ENCODE results near the gene TENM4. TPM values are rescaled to one million over a fixed set of nuclear protein-coding genes. Genes with fewer than 3 reads are reported as not detected.

TENM4 gene
- total RNA-seq, 1 experiment from 2014 or later = 25.0 TPM

DNA sequence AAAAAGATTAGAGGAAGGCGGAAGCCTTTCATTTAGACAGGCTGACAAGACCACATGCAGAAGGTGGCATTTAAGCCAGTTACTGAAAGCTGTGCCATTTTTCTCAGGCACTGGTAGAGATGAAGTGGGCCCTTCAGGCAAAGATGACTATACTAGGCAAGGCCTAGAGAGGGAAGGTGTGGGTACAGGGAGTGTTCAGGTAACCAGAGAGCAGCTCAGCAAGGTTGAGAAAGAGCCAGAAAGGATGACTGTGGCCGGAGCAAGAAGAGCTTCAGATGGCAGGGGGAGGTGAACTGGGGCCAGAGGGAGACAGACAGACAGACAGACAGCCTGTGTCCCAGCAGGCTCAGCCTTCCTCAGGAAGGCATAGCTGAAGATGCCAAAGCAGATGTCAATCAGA lies 778.0 kb downstream of the TENM4 start:
- Mint-ChIP-seq H3K4me1 (peaks cover 6% of the 10 kb centered on the region), H3K9me3 (no peaks in the 10 kb centered on the region), H3K4me3 (no peak overlapping the region), H3K27me3 (ENCODE audit: low read depth) (no peaks in the 10 kb centered on the region), H3K36me3 (no peaks in the 10 kb centered on the region), H3K27ac (no peak overlapping the region)
- ATAC-seq = no peak
- ChIA-PET CTCF (interaction anchor here (0.7 kb wide), 1 partner anchor 53 kb away, joined by 3 read pairs; no protein-coding TSS in a partner anchor), POLR2A (no interaction called here)
- TF ChIP-seq SP1 (CRISPR knock-in tag; conservative IDR thresholded peaks at IDR 0.05) = no peak
- DNase-seq (ENCODE audit: low spot score) = no peak

DNA sequence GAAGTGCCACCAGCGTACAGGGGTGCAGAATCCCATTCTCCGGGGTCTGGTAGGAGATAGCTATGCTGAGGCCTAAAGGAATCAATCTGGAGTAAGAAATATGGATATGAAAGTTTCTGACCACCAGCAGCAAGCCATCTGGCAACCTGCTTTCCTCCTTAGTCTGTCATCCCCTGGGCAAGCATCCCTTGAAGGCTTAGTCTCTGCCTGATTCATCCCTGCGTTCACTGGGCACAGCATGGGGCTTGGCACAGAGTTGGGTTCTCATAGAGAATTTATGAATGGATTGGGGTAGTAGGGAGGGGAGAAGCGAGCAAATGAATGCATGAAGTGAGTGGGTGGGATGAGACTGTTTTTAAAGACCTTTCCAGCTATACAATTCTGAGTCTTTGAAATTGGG lies 780.4 kb downstream of the TENM4 start:
- no peak for ATAC-seq
- H3K27ac Mint-ChIP-seq = no peak overlapping the region
- H3K4me3 Mint-ChIP-seq = no peak overlapping the region
- peaks cover 8% of the 10 kb centered on the region for H3K4me1 Mint-ChIP-seq
- no peaks in the 10 kb centered on the region for H3K27me3 Mint-ChIP-seq (ENCODE audit: low read depth)
- DNase-seq (ENCODE audit: low spot score) = no peak
- ChIA-PET POLR2A (no interaction called here), CTCF (interaction anchor here (1.4 to 4.3 kb wide), 3 partner anchors 14 to 55 kb away, joined by 5 to 27 read pairs (median 11); no protein-coding TSS in a partner anchor)
- no peaks in the 10 kb centered on the region for H3K36me3 Mint-ChIP-seq
- H3K9me3 Mint-ChIP-seq = 0 out of 2 replicates have a peak, but pooled peaks cover 3% of the 10 kb centered on the region
- TF ChIP-seq CBFB (CRISPR knock-in tag; IDR thresholded peaks at IDR 0.05; ENCODE audit: low read depth) (no peak), PRRX2 (CRISPR knock-in tag; IDR thresholded peaks at IDR 0.05) (no peak), ETV6 (CRISPR knock-in tag; IDR thresholded peaks at IDR 0.05) (no peak), SMAD4 (CRISPR knock-in tag; IDR thresholded peaks at IDR 0.05) (no peak), MYBL2 (CRISPR knock-in tag; IDR thresholded peaks at IDR 0.05) (no peak), TP53 (CRISPR knock-in tag; IDR thresholded peaks at IDR 0.05) (no peak), ZNF423 (CRISPR knock-in tag; IDR thresholded peaks at IDR 0.05) (no peak), FOXP1 (CRISPR knock-in tag; IDR thresholded peaks at IDR 0.05; ENCODE audit: borderline replicate concordance) (no peak)
- TF ChIP-seq, protein P1, sequence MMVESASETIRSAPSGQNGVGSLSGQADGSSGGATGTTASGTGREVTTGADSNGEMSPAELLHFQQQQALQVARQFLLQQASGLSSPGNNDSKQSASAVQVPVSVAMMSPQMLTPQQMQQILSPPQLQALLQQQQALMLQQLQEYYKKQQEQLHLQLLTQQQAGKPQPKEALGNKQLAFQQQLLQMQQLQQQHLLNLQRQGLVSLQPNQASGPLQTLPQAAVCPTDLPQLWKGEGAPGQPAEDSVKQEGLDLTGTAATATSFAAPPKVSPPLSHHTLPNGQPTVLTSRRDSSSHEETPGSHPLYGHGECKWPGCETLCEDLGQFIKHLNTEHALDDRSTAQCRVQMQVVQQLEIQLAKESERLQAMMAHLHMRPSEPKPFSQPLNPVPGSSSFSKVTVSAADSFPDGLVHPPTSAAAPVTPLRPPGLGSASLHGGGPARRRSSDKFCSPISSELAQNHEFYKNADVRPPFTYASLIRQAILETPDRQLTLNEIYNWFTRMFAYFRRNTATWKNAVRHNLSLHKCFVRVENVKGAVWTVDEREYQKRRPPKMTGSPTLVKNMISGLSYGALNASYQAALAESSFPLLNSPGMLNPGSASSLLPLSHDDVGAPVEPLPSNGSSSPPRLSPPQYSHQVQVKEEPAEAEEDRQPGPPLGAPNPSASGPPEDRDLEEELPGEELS (CRISPR knock-in tag; IDR thresholded peaks at IDR 0.05) = no peak
- TF ChIP-seq, protein P2, sequence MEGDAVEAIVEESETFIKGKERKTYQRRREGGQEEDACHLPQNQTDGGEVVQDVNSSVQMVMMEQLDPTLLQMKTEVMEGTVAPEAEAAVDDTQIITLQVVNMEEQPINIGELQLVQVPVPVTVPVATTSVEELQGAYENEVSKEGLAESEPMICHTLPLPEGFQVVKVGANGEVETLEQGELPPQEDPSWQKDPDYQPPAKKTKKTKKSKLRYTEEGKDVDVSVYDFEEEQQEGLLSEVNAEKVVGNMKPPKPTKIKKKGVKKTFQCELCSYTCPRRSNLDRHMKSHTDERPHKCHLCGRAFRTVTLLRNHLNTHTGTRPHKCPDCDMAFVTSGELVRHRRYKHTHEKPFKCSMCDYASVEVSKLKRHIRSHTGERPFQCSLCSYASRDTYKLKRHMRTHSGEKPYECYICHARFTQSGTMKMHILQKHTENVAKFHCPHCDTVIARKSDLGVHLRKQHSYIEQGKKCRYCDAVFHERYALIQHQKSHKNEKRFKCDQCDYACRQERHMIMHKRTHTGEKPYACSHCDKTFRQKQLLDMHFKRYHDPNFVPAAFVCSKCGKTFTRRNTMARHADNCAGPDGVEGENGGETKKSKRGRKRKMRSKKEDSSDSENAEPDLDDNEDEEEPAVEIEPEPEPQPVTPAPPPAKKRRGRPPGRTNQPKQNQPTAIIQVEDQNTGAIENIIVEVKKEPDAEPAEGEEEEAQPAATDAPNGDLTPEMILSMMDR (IDR thresholded peaks at IDR 0.05) = no peak
- TF ChIP-seq, protein P3, sequence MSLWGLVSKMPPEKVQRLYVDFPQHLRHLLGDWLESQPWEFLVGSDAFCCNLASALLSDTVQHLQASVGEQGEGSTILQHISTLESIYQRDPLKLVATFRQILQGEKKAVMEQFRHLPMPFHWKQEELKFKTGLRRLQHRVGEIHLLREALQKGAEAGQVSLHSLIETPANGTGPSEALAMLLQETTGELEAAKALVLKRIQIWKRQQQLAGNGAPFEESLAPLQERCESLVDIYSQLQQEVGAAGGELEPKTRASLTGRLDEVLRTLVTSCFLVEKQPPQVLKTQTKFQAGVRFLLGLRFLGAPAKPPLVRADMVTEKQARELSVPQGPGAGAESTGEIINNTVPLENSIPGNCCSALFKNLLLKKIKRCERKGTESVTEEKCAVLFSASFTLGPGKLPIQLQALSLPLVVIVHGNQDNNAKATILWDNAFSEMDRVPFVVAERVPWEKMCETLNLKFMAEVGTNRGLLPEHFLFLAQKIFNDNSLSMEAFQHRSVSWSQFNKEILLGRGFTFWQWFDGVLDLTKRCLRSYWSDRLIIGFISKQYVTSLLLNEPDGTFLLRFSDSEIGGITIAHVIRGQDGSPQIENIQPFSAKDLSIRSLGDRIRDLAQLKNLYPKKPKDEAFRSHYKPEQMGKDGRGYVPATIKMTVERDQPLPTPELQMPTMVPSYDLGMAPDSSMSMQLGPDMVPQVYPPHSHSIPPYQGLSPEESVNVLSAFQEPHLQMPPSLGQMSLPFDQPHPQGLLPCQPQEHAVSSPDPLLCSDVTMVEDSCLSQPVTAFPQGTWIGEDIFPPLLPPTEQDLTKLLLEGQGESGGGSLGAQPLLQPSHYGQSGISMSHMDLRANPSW (CRISPR knock-in tag; conservative IDR thresholded peaks at IDR 0.05; ENCODE audit: low read depth) = no peak
- TF ChIP-seq, protein P4, sequence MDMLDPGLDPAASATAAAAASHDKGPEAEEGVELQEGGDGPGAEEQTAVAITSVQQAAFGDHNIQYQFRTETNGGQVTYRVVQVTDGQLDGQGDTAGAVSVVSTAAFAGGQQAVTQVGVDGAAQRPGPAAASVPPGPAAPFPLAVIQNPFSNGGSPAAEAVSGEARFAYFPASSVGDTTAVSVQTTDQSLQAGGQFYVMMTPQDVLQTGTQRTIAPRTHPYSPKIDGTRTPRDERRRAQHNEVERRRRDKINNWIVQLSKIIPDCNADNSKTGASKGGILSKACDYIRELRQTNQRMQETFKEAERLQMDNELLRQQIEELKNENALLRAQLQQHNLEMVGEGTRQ (CRISPR knock-in tag; IDR thresholded peaks at IDR 0.05) = no peak
- TF ChIP-seq, protein P5, sequence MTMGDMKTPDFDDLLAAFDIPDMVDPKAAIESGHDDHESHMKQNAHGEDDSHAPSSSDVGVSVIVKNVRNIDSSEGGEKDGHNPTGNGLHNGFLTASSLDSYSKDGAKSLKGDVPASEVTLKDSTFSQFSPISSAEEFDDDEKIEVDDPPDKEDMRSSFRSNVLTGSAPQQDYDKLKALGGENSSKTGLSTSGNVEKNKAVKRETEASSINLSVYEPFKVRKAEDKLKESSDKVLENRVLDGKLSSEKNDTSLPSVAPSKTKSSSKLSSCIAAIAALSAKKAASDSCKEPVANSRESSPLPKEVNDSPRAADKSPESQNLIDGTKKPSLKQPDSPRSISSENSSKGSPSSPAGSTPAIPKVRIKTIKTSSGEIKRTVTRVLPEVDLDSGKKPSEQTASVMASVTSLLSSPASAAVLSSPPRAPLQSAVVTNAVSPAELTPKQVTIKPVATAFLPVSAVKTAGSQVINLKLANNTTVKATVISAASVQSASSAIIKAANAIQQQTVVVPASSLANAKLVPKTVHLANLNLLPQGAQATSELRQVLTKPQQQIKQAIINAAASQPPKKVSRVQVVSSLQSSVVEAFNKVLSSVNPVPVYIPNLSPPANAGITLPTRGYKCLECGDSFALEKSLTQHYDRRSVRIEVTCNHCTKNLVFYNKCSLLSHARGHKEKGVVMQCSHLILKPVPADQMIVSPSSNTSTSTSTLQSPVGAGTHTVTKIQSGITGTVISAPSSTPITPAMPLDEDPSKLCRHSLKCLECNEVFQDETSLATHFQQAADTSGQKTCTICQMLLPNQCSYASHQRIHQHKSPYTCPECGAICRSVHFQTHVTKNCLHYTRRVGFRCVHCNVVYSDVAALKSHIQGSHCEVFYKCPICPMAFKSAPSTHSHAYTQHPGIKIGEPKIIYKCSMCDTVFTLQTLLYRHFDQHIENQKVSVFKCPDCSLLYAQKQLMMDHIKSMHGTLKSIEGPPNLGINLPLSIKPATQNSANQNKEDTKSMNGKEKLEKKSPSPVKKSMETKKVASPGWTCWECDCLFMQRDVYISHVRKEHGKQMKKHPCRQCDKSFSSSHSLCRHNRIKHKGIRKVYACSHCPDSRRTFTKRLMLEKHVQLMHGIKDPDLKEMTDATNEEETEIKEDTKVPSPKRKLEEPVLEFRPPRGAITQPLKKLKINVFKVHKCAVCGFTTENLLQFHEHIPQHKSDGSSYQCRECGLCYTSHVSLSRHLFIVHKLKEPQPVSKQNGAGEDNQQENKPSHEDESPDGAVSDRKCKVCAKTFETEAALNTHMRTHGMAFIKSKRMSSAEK (CRISPR knock-in tag; IDR thresholded peaks at IDR 0.05; ENCODE audit: borderline replicate concordance) = no peak
- TF ChIP-seq, protein P6, sequence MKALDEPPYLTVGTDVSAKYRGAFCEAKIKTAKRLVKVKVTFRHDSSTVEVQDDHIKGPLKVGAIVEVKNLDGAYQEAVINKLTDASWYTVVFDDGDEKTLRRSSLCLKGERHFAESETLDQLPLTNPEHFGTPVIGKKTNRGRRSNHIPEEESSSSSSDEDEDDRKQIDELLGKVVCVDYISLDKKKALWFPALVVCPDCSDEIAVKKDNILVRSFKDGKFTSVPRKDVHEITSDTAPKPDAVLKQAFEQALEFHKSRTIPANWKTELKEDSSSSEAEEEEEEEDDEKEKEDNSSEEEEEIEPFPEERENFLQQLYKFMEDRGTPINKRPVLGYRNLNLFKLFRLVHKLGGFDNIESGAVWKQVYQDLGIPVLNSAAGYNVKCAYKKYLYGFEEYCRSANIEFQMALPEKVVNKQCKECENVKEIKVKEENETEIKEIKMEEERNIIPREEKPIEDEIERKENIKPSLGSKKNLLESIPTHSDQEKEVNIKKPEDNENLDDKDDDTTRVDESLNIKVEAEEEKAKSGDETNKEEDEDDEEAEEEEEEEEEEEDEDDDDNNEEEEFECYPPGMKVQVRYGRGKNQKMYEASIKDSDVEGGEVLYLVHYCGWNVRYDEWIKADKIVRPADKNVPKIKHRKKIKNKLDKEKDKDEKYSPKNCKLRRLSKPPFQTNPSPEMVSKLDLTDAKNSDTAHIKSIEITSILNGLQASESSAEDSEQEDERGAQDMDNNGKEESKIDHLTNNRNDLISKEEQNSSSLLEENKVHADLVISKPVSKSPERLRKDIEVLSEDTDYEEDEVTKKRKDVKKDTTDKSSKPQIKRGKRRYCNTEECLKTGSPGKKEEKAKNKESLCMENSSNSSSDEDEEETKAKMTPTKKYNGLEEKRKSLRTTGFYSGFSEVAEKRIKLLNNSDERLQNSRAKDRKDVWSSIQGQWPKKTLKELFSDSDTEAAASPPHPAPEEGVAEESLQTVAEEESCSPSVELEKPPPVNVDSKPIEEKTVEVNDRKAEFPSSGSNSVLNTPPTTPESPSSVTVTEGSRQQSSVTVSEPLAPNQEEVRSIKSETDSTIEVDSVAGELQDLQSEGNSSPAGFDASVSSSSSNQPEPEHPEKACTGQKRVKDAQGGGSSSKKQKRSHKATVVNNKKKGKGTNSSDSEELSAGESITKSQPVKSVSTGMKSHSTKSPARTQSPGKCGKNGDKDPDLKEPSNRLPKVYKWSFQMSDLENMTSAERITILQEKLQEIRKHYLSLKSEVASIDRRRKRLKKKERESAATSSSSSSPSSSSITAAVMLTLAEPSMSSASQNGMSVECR (CRISPR knock-in tag; IDR thresholded peaks at IDR 0.05; ENCODE audit: borderline replicate concordance) = no peak
- TF ChIP-seq, protein P7, sequence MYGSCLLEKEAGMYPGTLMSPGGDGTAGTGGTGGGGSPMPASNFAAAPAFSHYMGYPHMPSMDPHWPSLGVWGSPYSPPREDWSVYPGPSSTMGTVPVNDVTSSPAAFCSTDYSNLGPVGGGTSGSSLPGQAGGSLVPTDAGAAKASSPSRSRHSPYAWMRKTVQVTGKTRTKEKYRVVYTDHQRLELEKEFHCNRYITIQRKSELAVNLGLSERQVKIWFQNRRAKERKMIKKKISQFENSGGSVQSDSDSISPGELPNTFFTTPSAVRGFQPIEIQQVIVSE (CRISPR knock-in tag; IDR thresholded peaks at IDR 0.05; ENCODE audit: borderline replicate concordance) = no peak
- TF ChIP-seq, protein P8, sequence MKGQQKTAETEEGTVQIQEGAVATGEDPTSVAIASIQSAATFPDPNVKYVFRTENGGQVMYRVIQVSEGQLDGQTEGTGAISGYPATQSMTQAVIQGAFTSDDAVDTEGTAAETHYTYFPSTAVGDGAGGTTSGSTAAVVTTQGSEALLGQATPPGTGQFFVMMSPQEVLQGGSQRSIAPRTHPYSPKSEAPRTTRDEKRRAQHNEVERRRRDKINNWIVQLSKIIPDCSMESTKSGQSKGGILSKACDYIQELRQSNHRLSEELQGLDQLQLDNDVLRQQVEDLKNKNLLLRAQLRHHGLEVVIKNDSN (CRISPR knock-in tag; IDR thresholded peaks at IDR 0.05) = no peak

Data from WTC11 (cell line).